BLaER1 (cell line): Measurements from ENCODE around the gene RXFP2.

Source experiments
- H3K27ac ChIP-seq: shearing (Covaris generic); formaldehyde crosslinking; 2 replicates; pipeline ENCODE4 v1.8.1; 2022
- H3K27me3 ChIP-seq: shearing (Covaris generic); formaldehyde crosslinking; 2 replicates; pipeline ENCODE4 v1.8.1; 2022
- H3K36me3 ChIP-seq: shearing (Covaris generic); formaldehyde crosslinking; 2 replicates; pipeline ENCODE4 v1.8.1; 2022
- H3K4me1 ChIP-seq: shearing (Covaris generic); formaldehyde crosslinking; 2 replicates; pipeline ENCODE4 v1.8.1; 2022
- H3K4me2 ChIP-seq: shearing (Covaris generic); formaldehyde crosslinking; 2 replicates; pipeline ENCODE4 v1.8.1; 2022
- H3K4me3 ChIP-seq: shearing (Covaris generic); formaldehyde crosslinking; 2 replicates; pipeline ENCODE4 v1.8.1; 2022
- H3K9ac ChIP-seq: shearing (Covaris generic); formaldehyde crosslinking; 2 replicates; pipeline ENCODE4 v1.8.1; 2022
- H3K9me3 ChIP-seq: shearing (Covaris generic); formaldehyde crosslinking; 2 replicates; pipeline ENCODE4 v1.8.1; 2022
- H4K20me1 ChIP-seq: shearing (Covaris generic); formaldehyde crosslinking; 2 replicates; pipeline ENCODE4 v1.8.1; 2022
- Cebpa-rat ChIP-seq: shearing (Covaris generic); IDR thresholded peaks from 2 replicates; pipeline ENCODE4 v1.8.1; 2022

The RXFP2 gene

DNA sequence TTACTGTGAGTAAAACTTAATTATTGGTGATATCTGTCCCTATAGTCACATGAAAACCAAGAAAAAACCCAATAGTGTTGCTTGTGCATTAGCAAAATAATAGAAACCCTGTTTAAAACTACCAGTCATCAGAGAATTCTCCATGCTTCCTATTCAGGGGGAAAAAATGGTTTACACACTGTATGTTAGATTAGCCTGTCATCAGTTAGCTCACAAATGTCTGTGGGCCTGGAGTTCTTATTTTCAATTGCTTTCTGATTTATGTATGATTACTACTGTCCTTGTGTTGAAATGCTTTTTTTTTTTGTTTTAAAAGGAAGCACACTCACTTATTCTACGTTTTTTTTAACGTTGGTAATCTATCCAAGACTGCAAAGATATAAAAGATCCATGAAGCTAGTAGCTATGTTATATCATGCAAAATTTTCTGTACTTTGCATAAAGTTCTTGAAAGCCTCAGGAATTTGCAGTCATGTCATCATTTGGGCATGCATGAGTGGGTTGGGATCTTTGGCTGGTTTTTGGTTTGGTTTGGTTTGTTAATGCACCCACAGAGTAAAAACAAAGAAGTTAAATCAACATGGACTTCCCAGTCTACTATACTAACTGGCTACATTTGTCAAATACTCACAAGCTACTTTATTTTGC, 25.9 kb downstream of the RXFP2 start:
- Histone ChIP-seq H3K9me3 (no peaks in the 10 kb centered on the region), H3K27me3 (no peaks in the 10 kb centered on the region), H3K4me2 (no peak overlapping the region), H4K20me1 (no peaks in the 10 kb centered on the region), H3K4me3 (no peak overlapping the region), H3K9ac (no peak overlapping the region), H3K36me3 (no peaks in the 10 kb centered on the region), H3K4me1 (no peaks in the 10 kb centered on the region), H3K27ac (no peak overlapping the region)
- no peak for TF ChIP-seq Cebpa-rat

GRCh38 chr13:31767175-31767900, 28.0 kb downstream of the RXFP2 start:
- no peak for TF ChIP-seq Cebpa-rat
- H3K4me1 ChIP-seq, result no peaks in the 10 kb centered on the region
- no peaks in the 10 kb centered on the region for H3K36me3 ChIP-seq
- H3K4me3 ChIP-seq, result no peak overlapping the region
- no peak overlapping the region for H3K4me2 ChIP-seq
- no peaks in the 10 kb centered on the region for H3K9me3 ChIP-seq
- H3K9ac ChIP-seq, result no peak overlapping the region
- no peak overlapping the region for H3K27ac ChIP-seq
- H3K27me3 ChIP-seq, result no peaks in the 10 kb centered on the region
- no peaks in the 10 kb centered on the region for H4K20me1 ChIP-seq

DNA sequence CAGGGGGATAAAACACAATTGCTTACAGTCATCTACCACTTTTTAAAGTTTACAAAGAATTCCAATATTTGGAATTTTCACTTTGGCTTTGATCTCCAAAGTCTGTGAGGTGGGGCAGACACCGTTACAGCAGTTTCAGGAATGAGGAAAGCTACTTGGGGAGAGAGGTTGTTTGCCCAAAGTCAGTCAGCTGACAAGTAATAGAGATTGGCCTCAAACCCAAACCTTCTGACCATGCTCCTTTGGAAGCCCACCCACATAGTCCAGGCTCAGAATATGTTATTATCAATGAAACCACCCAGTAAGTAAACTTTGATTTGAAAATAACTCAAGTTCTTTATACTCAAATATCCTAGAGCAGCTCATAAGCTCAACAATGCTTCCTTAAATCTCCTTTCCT, 29.0 kb downstream of the RXFP2 start:
- no peaks in the 10 kb centered on the region for H3K36me3 ChIP-seq
- no peak overlapping the region for H3K4me2 ChIP-seq
- no peak overlapping the region for H3K4me3 ChIP-seq
- no peaks in the 10 kb centered on the region for H3K9me3 ChIP-seq
- H3K27ac ChIP-seq, result no peak overlapping the region
- no peaks in the 10 kb centered on the region for H4K20me1 ChIP-seq
- no peak for TF ChIP-seq Cebpa-rat
- no peaks in the 10 kb centered on the region for H3K27me3 ChIP-seq
- H3K4me1 ChIP-seq, result no peaks in the 10 kb centered on the region
- no peak overlapping the region for H3K9ac ChIP-seq

GRCh38 chr13:31769575-31769974, 30.2 kb downstream of the RXFP2 start:
- no peaks in the 10 kb centered on the region for H3K4me1 ChIP-seq
- H3K27ac ChIP-seq, result no peak overlapping the region
- no peaks in the 10 kb centered on the region for H4K20me1 ChIP-seq
- H3K4me3 ChIP-seq, result no peak overlapping the region
- H3K9me3 ChIP-seq, result no peaks in the 10 kb centered on the region
- no peaks in the 10 kb centered on the region for H3K27me3 ChIP-seq
- no peak overlapping the region for H3K9ac ChIP-seq
- H3K36me3 ChIP-seq, result no peaks in the 10 kb centered on the region
- no peak overlapping the region for H3K4me2 ChIP-seq
- no peak for TF ChIP-seq Cebpa-rat

GRCh38 chr13:31772231-31772630, 32.9 kb downstream of the RXFP2 start:
- Histone ChIP-seq H3K27me3 (no peaks in the 10 kb centered on the region), H3K4me2 (no peak overlapping the region), H4K20me1 (no peaks in the 10 kb centered on the region), H3K4me3 (no peak overlapping the region), H3K36me3 (no peaks in the 10 kb centered on the region), H3K9ac (no peak overlapping the region), H3K27ac (no peak overlapping the region), H3K9me3 (no peaks in the 10 kb centered on the region), H3K4me1 (peaks cover 13% of the 10 kb centered on the region)
- no peak for TF ChIP-seq Cebpa-rat

DNA sequence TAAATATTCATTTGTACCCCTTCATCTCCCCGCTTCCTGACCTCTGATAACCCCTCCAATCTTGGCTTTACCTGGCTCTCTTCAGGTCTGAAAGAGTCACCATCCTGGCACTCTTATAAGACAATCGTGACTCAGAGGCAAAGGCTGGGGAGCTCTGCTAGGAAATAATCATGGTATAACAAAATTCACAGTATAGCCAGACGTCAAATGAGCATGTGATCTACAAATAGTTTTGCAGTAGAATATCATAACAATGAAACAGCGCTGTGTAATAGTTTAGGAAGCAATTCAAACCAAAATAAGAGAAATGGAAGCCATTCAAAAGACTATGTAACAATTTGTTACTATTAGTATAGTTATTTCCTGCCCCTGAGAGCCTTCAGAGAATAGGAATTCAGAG, 34.2 kb downstream of the RXFP2 start:
- H3K4me3 ChIP-seq, result no peak overlapping the region
- H3K27me3 ChIP-seq, result no peaks in the 10 kb centered on the region
- H3K4me2 ChIP-seq, result no peak overlapping the region
- H3K9me3 ChIP-seq, result no peaks in the 10 kb centered on the region
- H3K9ac ChIP-seq, result no peak overlapping the region
- peaks cover 13% of the 10 kb centered on the region for H3K4me1 ChIP-seq
- no peaks in the 10 kb centered on the region for H4K20me1 ChIP-seq
- no peaks in the 10 kb centered on the region for H3K36me3 ChIP-seq
- no peak for TF ChIP-seq Cebpa-rat
- no peak overlapping the region for H3K27ac ChIP-seq

DNA sequence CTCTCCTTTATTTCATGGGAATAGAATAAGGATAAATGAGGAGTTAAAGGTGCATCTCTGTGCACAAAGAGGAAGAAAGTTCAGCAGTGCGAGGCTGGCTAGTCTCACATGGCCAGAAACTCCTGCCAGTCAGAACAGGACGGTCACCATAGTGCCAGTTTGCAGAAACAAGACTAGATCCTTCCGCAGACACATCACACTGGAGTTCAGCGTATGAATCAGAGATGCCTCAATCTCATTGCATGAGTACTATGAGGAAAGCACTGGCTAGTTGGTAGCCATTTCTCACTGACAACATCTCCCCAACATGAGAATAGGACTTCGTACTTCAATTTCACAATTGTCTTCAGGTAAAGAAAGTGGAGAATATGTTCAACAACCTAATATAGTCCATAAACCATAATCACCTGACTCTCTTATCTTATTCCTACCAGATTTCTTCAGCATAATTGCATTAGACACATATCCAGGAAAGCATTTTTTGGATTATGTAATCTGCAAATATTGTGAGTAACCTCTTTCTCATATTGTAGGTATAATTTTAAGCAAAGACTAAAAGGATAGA, 34.9 kb downstream of the RXFP2 start:
- no peaks in the 10 kb centered on the region for H3K27me3 ChIP-seq
- H3K4me1 ChIP-seq, result peaks cover 13% of the 10 kb centered on the region
- H3K27ac ChIP-seq, result no peak overlapping the region
- no peaks in the 10 kb centered on the region for H3K9me3 ChIP-seq
- H3K36me3 ChIP-seq, result no peaks in the 10 kb centered on the region
- no peak overlapping the region for H3K4me2 ChIP-seq
- H4K20me1 ChIP-seq, result no peaks in the 10 kb centered on the region
- TF ChIP-seq Cebpa-rat, result no peak
- no peak overlapping the region for H3K9ac ChIP-seq
- H3K4me3 ChIP-seq, result no peak overlapping the region

GRCh38 chr13:31775148-31775547, 35.8 kb downstream of the RXFP2 start:
- no peaks in the 10 kb centered on the region for H3K9me3 ChIP-seq
- H3K27me3 ChIP-seq, result no peaks in the 10 kb centered on the region
- TF ChIP-seq Cebpa-rat, result no peak
- no peak overlapping the region for H3K4me3 ChIP-seq
- H3K27ac ChIP-seq, result no peak overlapping the region
- peaks cover 13% of the 10 kb centered on the region for H3K4me1 ChIP-seq
- H3K36me3 ChIP-seq, result no peaks in the 10 kb centered on the region
- H3K4me2 ChIP-seq, result peak overlapping the region; percentile 65
- H4K20me1 ChIP-seq, result no peaks in the 10 kb centered on the region
- no peak overlapping the region for H3K9ac ChIP-seq

GRCh38 chr13:31775686-31776085, 36.4 kb downstream of the RXFP2 start:
- Histone ChIP-seq H3K4me1 (peaks cover 13% of the 10 kb centered on the region), H4K20me1 (no peaks in the 10 kb centered on the region), H3K27me3 (no peaks in the 10 kb centered on the region), H3K9me3 (no peaks in the 10 kb centered on the region), H3K36me3 (no peaks in the 10 kb centered on the region), H3K27ac (no peak overlapping the region), H3K9ac (no peak overlapping the region), H3K4me3 (no peak overlapping the region), H3K4me2 (peak overlapping the region; percentile 65)
- TF ChIP-seq Cebpa-rat, result no peak

- Histone ChIP-seq H3K36me3 (no peaks in the 10 kb centered on the region), H3K9me3 (no peaks in the 10 kb centered on the region), H3K27ac (no peak overlapping the region), H3K27me3 (no peaks in the 10 kb centered on the region), H3K4me3 (no peak overlapping the region), H3K4me1 (peaks cover 3% of the 10 kb centered on the region; the same call in 1 of the 2 replicates), H3K4me2 (no peak overlapping the region), H4K20me1 (no peaks in the 10 kb centered on the region), H3K9ac (no peak overlapping the region)
- TF ChIP-seq Cebpa-rat, result no peak
These were observed 41.7 kb downstream of the RXFP2 start for GRCh38 chr13:31781064-31781463.
